Upper lobe of left lung (tissue), 6 donors: Measurements from ENCODE around the gene MTFR1L. TPM values are rescaled to one million over a fixed set of nuclear protein-coding genes. Genes with fewer than 3 reads are reported as not detected.

Experiments used
- ATAC-seq, 2 donors: fragments of 200-7000 bp; cut with Tn5 transposase; one replicate each; pipeline ENCODE4 v1.9.1; 2022; ENCODE audit warnings: mild to moderate bottlenecking in 2 of 2, moderate library complexity in 2 of 2; ENCODE audit not compliant: low FRiP score in 2 of 2
- DNase-seq, 2 donors: peaks; one replicate each; pipeline ENCODE4 v3.0.0-alpha.2; 2019 to 2020
- H3K27ac ChIP-seq, 4 donors: fragments of 200-600 bp; sonication (generic); one replicate each; pipeline ENCODE4 v1.5.1; 2016 to 2019
- H3K27me3 ChIP-seq, 4 donors: fragments of 200-600 bp; sonication (generic); one replicate each; pipeline ENCODE4 v1.5.1; 2017 to 2019
- H3K36me3 ChIP-seq, 4 donors: fragments of 200-600 bp; sonication (generic); one replicate each; pipeline ENCODE4 v1.5.1; 2016 to 2019
- H3K4me1 ChIP-seq, 4 donors: fragments of 200-600 bp; sonication (generic); one replicate each; pipeline ENCODE4 v1.5.1; 2018 to 2019
- H3K4me3 ChIP-seq, 4 donors: fragments of 200-600 bp; sonication (generic); one replicate each; pipeline ENCODE4 v1.5.1; 2017 to 2019; ENCODE audit warnings: mild to moderate bottlenecking in 2 of 4, moderate library complexity in 1 of 4
- H3K9me3 ChIP-seq, 4 donors: fragments of 200-600 bp; sonication (generic); one replicate each; pipeline ENCODE4 v1.5.1; 2018 to 2019
- EP300 ChIP-seq, 4 donors: sonication (generic); formaldehyde crosslinking; IDR thresholded peaks; one replicate each; pipeline ENCODE4 v1.5.1; 2017; ENCODE audit warnings: antibody characterized with exemption in 4 of 4, control low read depth in 2 of 4
- POLR2A ChIP-seq, 4 donors: fragments of 450-650 bp; IDR thresholded peaks; one replicate each; pipeline ENCODE4 v1.5.1; 2016 to 2017; ENCODE audit warnings: antibody characterized with exemption in 4 of 4, mild to moderate bottlenecking in 2 of 4
- POLR2AphosphoS5 ChIP-seq, 2 donors: sonication (generic); formaldehyde crosslinking; IDR thresholded peaks; one replicate each; pipeline ENCODE4 v1.5.1; 2017; ENCODE audit warnings: antibody characterized with exemption in 2 of 2
- whole genome bisulfite sequencing, 2 donors: methylation state at CpG; one replicate each; pipeline ENCODE4 v1.1.5; 2017 to 2018; 5-methylcytosine and 5-hydroxymethylcytosine counted together
- total RNA-seq, 6 donors: library from RNA; depleted of rRNA in 4 of 6; stranded (reverse); fragments of >200 nt in 4 of 6; gene quantifications; one replicate each; pipeline versions ENCODE4 v1.1.0 to v1.2.1, GENCODE V29; 2016 to 2021
- TF ChIP-seq, protein P1 (sequence below), 6 experiments: fragments of 450-650 bp in 4 of 6; fragments of 200-600 bp in 2 of 6; sonication (generic) in 2 of 6; IDR thresholded peaks; one replicate each; pipeline ENCODE4 v1.5.1; 2016 to 2019; ENCODE audit warnings: antibody characterized with exemption in 6 of 6
- donor health status: DM: no; HTN: no; CAD: no; lungs with moderate emphysema.
- donor health status: DM: no; HTN: yes; CAD: no; lungs with severe emphysema.

MTFR1L gene
- total RNA-seq, 6 donors from 2014 or later: 43.2 to 80.7 (median 53.6) TPM

DNA sequence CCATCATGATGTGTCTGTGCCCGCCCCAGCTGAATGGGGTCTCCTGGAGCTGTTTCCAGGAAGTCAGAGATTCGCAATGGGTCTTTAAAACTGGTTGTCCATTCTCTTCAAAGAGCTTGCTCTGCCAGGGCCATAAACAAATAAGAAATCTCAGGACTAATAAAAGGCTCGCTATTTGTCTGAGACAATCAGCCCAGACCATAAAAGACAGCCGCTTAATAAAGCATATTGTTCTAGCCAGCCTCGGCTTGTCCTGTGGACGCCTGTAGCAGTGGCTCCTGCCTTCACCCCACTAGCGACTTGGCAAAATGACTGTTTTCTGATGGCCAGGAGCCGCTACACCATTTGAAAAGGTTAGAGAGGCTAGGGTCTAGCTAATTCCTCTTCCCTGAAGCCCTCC, 40.4 kb upstream of the MTFR1L start:
- DNase-seq (no peak), ATAC-seq (no peak)
- Histone ChIP-seq H3K9me3 (no peaks in the 10 kb centered on the region), H3K4me1 (peaks cover 0 to 7% (median under 1%) of the 10 kb centered on the region in 4 donors), H3K4me3 (no peak overlapping the region), H3K27ac (no peak overlapping the region), H3K36me3 (peaks cover 0 to 26% (median 0%) of the 10 kb centered on the region in 4 donors), H3K27me3 (no peaks in the 10 kb centered on the region)
- WGBS, 2 donors: 92 to 96% methylated on average over 8 of the region's 8 CpGs
- TF ChIP-seq, protein P1, sequence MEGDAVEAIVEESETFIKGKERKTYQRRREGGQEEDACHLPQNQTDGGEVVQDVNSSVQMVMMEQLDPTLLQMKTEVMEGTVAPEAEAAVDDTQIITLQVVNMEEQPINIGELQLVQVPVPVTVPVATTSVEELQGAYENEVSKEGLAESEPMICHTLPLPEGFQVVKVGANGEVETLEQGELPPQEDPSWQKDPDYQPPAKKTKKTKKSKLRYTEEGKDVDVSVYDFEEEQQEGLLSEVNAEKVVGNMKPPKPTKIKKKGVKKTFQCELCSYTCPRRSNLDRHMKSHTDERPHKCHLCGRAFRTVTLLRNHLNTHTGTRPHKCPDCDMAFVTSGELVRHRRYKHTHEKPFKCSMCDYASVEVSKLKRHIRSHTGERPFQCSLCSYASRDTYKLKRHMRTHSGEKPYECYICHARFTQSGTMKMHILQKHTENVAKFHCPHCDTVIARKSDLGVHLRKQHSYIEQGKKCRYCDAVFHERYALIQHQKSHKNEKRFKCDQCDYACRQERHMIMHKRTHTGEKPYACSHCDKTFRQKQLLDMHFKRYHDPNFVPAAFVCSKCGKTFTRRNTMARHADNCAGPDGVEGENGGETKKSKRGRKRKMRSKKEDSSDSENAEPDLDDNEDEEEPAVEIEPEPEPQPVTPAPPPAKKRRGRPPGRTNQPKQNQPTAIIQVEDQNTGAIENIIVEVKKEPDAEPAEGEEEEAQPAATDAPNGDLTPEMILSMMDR (IDR thresholded peaks at IDR 0.05): no peak
- TF ChIP-seq POLR2AphosphoS5 (IDR thresholded peaks at IDR 0.05) (no peak), POLR2A (IDR thresholded peaks at IDR 0.05) (no peak), EP300 (IDR thresholded peaks at IDR 0.05) (no peak)

DNA sequence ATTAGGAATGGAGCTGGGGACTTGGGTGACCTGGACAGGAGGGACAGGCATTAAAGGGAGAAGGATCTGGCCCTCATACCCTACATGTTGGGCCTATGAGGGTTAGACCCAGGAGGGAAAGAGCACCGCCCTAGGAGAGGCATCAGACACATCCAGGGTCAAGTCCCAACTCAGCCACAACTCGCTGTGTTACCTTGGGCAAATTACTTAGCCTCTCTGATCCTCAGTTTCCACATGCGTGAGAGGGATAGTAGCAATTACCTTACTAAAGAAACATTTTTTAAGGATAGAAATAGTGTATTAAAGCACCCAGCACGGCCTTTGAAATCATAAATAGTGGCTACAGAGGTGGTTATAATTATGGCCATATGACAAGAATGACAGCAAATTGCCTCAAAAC, 39.9 kb upstream of the MTFR1L start:
- H3K9me3 ChIP-seq: no peaks in the 10 kb centered on the region
- DNase-seq: no peak
- TF ChIP-seq POLR2A (IDR thresholded peaks at IDR 0.05): no peak
- TF ChIP-seq EP300 (IDR thresholded peaks at IDR 0.05): no peak
- 95 to 100% methylated on average over 4 of the region's 4 CpGs for WGBS, 2 donors
- no peak overlapping the region for H3K4me3 ChIP-seq
- H3K27ac ChIP-seq: no peak overlapping the region
- peaks cover 0 to 4% (median 0%) of the 10 kb centered on the region in 4 donors for H3K4me1 ChIP-seq
- peaks cover 0 to 28% (median 0%) of the 10 kb centered on the region in 4 donors for H3K36me3 ChIP-seq
- H3K27me3 ChIP-seq: no peaks in the 10 kb centered on the region
- no peak for ATAC-seq

DNA sequence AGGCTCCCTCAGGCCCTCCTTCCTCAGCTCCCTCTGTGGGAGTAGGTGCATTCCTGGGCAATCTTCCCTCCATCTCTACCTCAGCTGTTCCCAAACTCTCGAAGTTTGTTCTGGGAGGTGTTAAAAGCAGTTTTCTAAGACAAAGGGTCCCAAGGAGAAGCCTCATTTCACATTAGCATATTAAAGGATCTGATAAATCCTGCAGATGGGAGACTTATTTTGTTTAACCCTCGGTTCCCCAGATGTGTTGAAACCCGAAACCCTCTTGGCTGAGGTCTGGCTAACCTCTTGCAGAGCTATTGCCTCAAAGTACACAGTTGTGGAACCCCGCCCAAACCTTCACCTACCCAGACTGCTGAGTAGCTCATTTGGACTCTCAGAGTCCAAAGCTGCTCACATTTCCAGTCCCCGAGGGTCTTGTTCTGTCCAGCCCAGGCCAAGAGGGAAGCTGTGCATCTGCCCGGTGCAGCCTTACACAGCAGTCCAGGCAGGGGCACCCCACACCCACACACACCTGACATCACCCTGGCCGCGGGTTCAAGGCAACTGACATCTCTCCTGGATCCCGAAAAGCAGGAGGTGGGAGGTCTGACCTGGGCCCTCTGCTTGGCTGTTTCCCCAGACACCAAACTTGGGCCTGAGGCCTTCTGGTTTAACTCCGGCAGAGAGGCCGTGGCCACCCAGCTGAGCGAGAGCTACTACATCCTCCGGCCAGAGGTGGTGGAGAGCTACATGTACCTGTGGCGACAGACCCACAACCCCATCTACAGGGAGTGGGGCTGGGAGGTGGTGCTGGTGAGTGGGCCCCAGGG, 39.2 kb upstream of the MTFR1L start:
- ATAC-seq: no peak
- DNase-seq: no peak
- Histone ChIP-seq H3K36me3 (peaks cover 0 to 28% (median 0%) of the 10 kb centered on the region in 4 donors), H3K27ac (no peak overlapping the region), H3K9me3 (no peaks in the 10 kb centered on the region), H3K4me3 (no peak overlapping the region), H3K27me3 (no peaks in the 10 kb centered on the region), H3K4me1 (peaks cover 0 to 4% (median 0%) of the 10 kb centered on the region in 4 donors)
- TF ChIP-seq POLR2A (IDR thresholded peaks at IDR 0.05) (no peak), POLR2AphosphoS5 (IDR thresholded peaks at IDR 0.05) (no peak), EP300 (IDR thresholded peaks at IDR 0.05) (no peak)
- TF ChIP-seq, protein P1 (IDR thresholded peaks at IDR 0.05): no peak
- 87 to 88% methylated on average over 12 to 14 of the region's 14 CpGs for WGBS, 2 donors

DNA sequence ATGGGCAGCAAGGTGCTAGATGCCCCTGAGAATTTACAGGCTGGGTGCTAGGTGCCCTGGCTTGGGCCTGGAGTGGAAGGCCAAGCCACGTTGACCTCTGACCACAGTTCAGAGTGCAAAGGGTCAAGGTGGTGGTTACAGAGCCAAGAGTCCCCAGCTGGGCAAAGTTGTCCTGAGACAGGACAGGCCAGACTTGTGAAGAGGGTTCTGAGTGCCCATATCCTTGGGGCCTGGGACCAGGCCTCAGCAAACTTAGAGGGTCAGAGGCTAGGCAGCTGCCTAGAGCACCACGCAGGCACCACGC, 38.7 kb upstream of the MTFR1L start:
- DNase-seq: no peak
- ATAC-seq: no peak
- Histone ChIP-seq H3K27ac (no peak overlapping the region), H3K4me1 (peaks cover 0 to 4% (median 0%) of the 10 kb centered on the region in 4 donors), H3K27me3 (no peaks in the 10 kb centered on the region), H3K9me3 (no peaks in the 10 kb centered on the region), H3K4me3 (no peak overlapping the region), H3K36me3 (peaks cover 0 to 28% (median 0%) of the 10 kb centered on the region in 4 donors)
- TF ChIP-seq EP300 (IDR thresholded peaks at IDR 0.05) (no peak), POLR2A (IDR thresholded peaks at IDR 0.05) (no peak), POLR2AphosphoS5 (IDR thresholded peaks at IDR 0.05) (no peak)
- TF ChIP-seq, protein P1 (IDR thresholded peaks at IDR 0.05): no peak
- 93 to 100% methylated on average over 1 to 3 of the region's 3 CpGs for WGBS, 2 donors

DNA sequence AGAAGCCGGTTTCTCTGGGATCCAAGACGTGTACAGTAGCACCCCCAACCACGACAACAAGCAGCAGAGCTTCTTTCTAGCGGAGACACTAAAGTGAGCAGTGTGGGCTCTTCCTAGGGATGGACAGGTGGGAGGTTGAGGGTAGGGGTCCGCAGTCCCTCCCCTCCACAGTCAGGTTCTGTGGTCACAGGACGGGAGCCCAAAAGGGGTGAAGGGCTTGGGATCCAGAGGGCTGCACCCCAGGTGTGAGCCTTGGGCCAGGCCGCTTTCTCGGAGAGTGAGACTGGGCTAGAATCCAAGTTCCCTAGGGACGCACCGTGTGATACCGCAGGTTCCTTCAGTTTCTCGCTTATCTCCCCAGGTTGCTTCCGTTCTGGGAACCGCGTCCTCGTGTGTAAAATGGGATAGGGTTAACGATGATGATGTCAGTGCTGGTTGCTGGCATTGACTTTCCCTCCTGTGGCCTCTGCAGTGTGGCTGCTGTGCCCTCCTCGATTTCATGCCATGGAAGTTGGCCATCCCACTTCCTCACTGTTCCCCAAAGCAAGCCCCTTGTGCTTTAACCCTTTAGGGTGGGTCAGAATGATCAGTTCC, 37.0 kb upstream of the MTFR1L start:
- TF ChIP-seq, protein P1 (IDR thresholded peaks at IDR 0.05): no peak
- TF ChIP-seq POLR2AphosphoS5 (IDR thresholded peaks at IDR 0.05): no peak
- no peak for TF ChIP-seq EP300 (IDR thresholded peaks at IDR 0.05)
- TF ChIP-seq POLR2A (IDR thresholded peaks at IDR 0.05): no peak
- 76% methylated on average over 18 of the region's 18 CpGs for whole genome bisulfite sequencing, 2 donors
- DNase-seq: no peak
- H3K36me3 ChIP-seq: peaks cover 0 to 28% (median 0%) of the 10 kb centered on the region in 4 donors
- H3K27ac ChIP-seq: no peak overlapping the region
- no peak overlapping the region for H3K4me3 ChIP-seq
- peaks cover 0 to 4% (median 0%) of the 10 kb centered on the region in 4 donors for H3K4me1 ChIP-seq
- no peaks in the 10 kb centered on the region for H3K9me3 ChIP-seq
- ATAC-seq: no peak
- H3K27me3 ChIP-seq: no peaks in the 10 kb centered on the region
